Psoas muscle (tissue), 8 donors: ENCODE data around the gene MYL4. TPM values are rescaled to one million over a fixed set of nuclear protein-coding genes. Genes with fewer than 3 reads are reported as not detected.
"Not testable (repeated sequence)": the region's sequence is repeated elsewhere in the genome, so short reads cannot be mapped to it uniquely, and the experiment has no call there.

Source experiments
- ATAC-seq, 4 donors: fragments of 200-7000 bp; cut with Tn5 transposase; one replicate each; pipeline ENCODE4 v1.9.1; 2020; ENCODE audit warnings: moderate library complexity in 3 of 4, mild to moderate bottlenecking in 2 of 4
- DNase-seq, 2 donors: peaks; one replicate each; pipeline ENCODE4 v3.0.0-alpha.2; 2020
- H3K27ac ChIP-seq: fragments of 200-600 bp; one replicate; pipeline ENCODE4 v1.8.0; 2022
- H3K27me3 ChIP-seq, 3 donors: fragments of 200-600 bp in 1 of 3; one replicate each; pipeline versions ENCODE4 v1.6.1 to v1.8.0; 2013 to 2022; ENCODE audit warnings: low read length in 2 of 3, mild to moderate bottlenecking in 2 of 3, moderate library complexity in 1 of 3; ENCODE audit not compliant: insufficient read depth in 3 of 3
- H3K36me3 ChIP-seq, 2 donors: fragments of 200-600 bp in 1 of 2; one replicate each; pipeline versions ENCODE4 v1.6.1 to v1.8.0; 2013 to 2022; ENCODE audit warnings: low read depth in 1 of 2, mild to moderate bottlenecking in 1 of 2, moderate library complexity in 1 of 2; ENCODE audit not compliant: insufficient read depth in 1 of 2
- H3K4me1 ChIP-seq: fragments of 200-600 bp; one replicate; pipeline ENCODE4 v1.8.0; 2022
- H3K4me3 ChIP-seq: fragments of 200-600 bp; one replicate; pipeline ENCODE4 v1.8.0; 2022; ENCODE audit warnings: mild to moderate bottlenecking
- H3K9me3 ChIP-seq: fragments of 200-600 bp; one replicate; pipeline ENCODE4 v1.8.0; 2022
- CTCF ChIP-seq: fragments of 200-600 bp; IDR thresholded peaks from one replicate; pipeline ENCODE4 v1.8.0; 2022; ENCODE audit warnings: antibody characterized with exemption
- WGBS, 3 donors: extraction: QIAGEN DNeasy Blood & Tissue Kit; methylation state at CpG; one replicate each; pipeline versions ENCODE4 v1.1.6 to v1.1.7; 2013; 5-methylcytosine and 5-hydroxymethylcytosine counted together
- intact Hi-C, 2 donors: fragments of 100-400 bp; cut with DNase I; formaldehyde crosslinking; loops; one replicate each; pipeline versions ENCODE4 v1.11.0 to v1.14.2; 2022
- polyA plus RNA-seq, 3 donors: library from polyadenylated mRNA; stranded (reverse); fragments of 200-250 nt; gene quantifications; one replicate each; pipeline ENCODE4 v1.2.3, GENCODE V29; 2013
- total RNA-seq, 4 donors: library from RNA; stranded (reverse); fragmentation: NEBNext Ultra II Directional in 2 of 4; extraction: Animal tissue kit (Norgen Biotek cat#: 25700) in 2 of 4; gene quantifications; one replicate each; pipeline versions ENCODE4 v1.2.1 to v1.2.4, GENCODE V29; 2021 to 2023
- donor health status: healthy with polysubstance abuse.
- donor health status: DM: no; HTN: no; CAD: no; lungs with moderate emphysema.
- donor health status: Bipolar disorder and iron deficiency.
- donor health status: healthy.
- donor health status: DM: yes; HTN: yes; CAD: no.
- donor health status: DM: no; HTN: no; CAD: no.
- donor health status: DM: no; HTN: no; CAD: no.
- donor health status: DM: yes; HTN: yes; CAD: no.

Gene MYL4
- total and polyA plus RNA-seq, 7 donors = 0.52 to 6.7 (median 2.0) TPM

- intact Hi-C loops = no loop called here
- H3K4me3 ChIP-seq = no peak overlapping the region
- no peaks in the 10 kb centered on the region for H3K27me3 ChIP-seq
- TF ChIP-seq CTCF = no peak
- WGBS, 3 donors = 68 to 94% (median 91%) methylated on average over 3 of the region's 3 CpGs
- no peaks in the 10 kb centered on the region for H3K9me3 ChIP-seq
- H3K27ac ChIP-seq = no peak overlapping the region
- DNase-seq = no peak
- H3K36me3 ChIP-seq = peaks cover 4 to 48% of the 10 kb centered on the region in 2 donors
- ATAC-seq = no peak
- H3K4me1 ChIP-seq = peaks cover 19% of the 10 kb centered on the region
Measured at GRCh38 chr17:47179141-47179540, 30.0 kb upstream of the MYL4 start.

- 71 to 86% (median 84%) methylated on average over 1 of the region's 1 CpG for WGBS, 3 donors
- ATAC-seq = no peak
- H3K4me3 ChIP-seq = no peak overlapping the region
- intact Hi-C loops = no loop called here
- no peaks in the 10 kb centered on the region for H3K27me3 ChIP-seq
- DNase-seq = no peak
- H3K36me3 ChIP-seq = peaks cover 4 to 44% of the 10 kb centered on the region in 2 donors
- H3K4me1 ChIP-seq = peaks cover 19% of the 10 kb centered on the region
- no peak for TF ChIP-seq CTCF
- no peak overlapping the region for H3K27ac ChIP-seq
- H3K9me3 ChIP-seq = no peaks in the 10 kb centered on the region
Measured at GRCh38 chr17:47180337-47180736, 28.8 kb upstream of the MYL4 start.

- WGBS, 3 donors = 98 to 99% (median 99%) methylated on average over 4 of the region's 4 CpGs
- H3K4me1 ChIP-seq = peaks cover 22% of the 10 kb centered on the region
- intact Hi-C loops, H3K27ac ChIP-seq, ATAC-seq, H3K4me3 ChIP-seq, H3K27me3 ChIP-seq, H3K9me3 ChIP-seq, DNase-seq: not testable (repeated sequence)
- peaks cover 4 to 41% of the 10 kb centered on the region in 2 donors for H3K36me3 ChIP-seq
Measured at GRCh38 chr17:47180988-47181387, 28.2 kb upstream of the MYL4 start.

GRCh38 chr17:47184681-47185080 lies 24.5 kb upstream of the MYL4 start:
- Histone ChIP-seq H3K4me3 (no peak overlapping the region), H3K36me3 (peaks cover 4 to 13% of the 10 kb centered on the region in 2 donors), H3K9me3 (no peaks in the 10 kb centered on the region), H3K4me1 (peaks cover 42% of the 10 kb centered on the region), H3K27ac (no peak overlapping the region), H3K27me3 (no peaks in the 10 kb centered on the region)
- WGBS, 3 donors = 67 to 73% (median 71%) methylated on average over 6 of the region's 6 CpGs
- DNase-seq (no peak), ATAC-seq (no peak)
- intact Hi-C loops = loop anchor here in 1 of 2 donors (5.0 kb wide), 1 partner anchor 138 kb away; the partner anchor contains the start of gene EFCAB13
- TF ChIP-seq CTCF = no peak

GRCh38 chr17:47188271-47188875 lies 20.8 kb upstream of the MYL4 start:
- Histone ChIP-seq H3K27me3 (no peaks in the 10 kb centered on the region), H3K27ac (peak overlapping the region; percentile 94), H3K9me3 (no peaks in the 10 kb centered on the region), H3K4me1 (peaks cover 31% of the 10 kb centered on the region), H3K36me3 (no peaks in the 10 kb centered on the region), H3K4me3 (peak overlapping the region; percentile 72)
- intact Hi-C loops = loop anchor here in 1 of 2 donors (5.0 kb wide), 1 partner anchor 134 kb away; the partner anchor contains the start of gene EFCAB13
- WGBS, 3 donors = 1 to 2% (median 1%) methylated on average over 15 of the region's 15 CpGs
- peak in 1 of 4 donors; percentile 5 for ATAC-seq
- TF ChIP-seq CTCF = no peak
- DNase-seq = no peak
